ENCODE measurements around the gene GLYATL2.

The GLYATL2 gene

GRCh38 chr11:58844361-58845005 is at the start of gene GLYATL2:
GLYATL2 (minus strand) TSS chr11:58844704; CDS start chr11:58839612, 5,092 bp downstream.
- no peak for DNase-seq (ENCODE audit: extremely low spot score)
- no peak for TF ChIP-seq CTCF (IDR thresholded peaks at IDR 0.05; ENCODE audit: control extremely low read depth, extremely low read depth, low read depth, missing control alignments)
- ChIA-PET POLR2A (no interaction called here), CTCF (interaction anchor here (0.8 to 1.6 kb wide), 6 partner anchors 10 to 214 kb away, joined by 3 to 4 read pairs (median 3); no protein-coding TSS in a partner anchor)

GRCh38 chr11:58893899-58894298 is 49.4 kb upstream of the GLYATL2 start:
- ChIA-PET CTCF (no interaction called here), POLR2A (no interaction called here)
- no peak for TF ChIP-seq CTCF (IDR thresholded peaks at IDR 0.05; ENCODE audit: control extremely low read depth, extremely low read depth, low read depth, missing control alignments)

GRCh38 chr11:58888579-58888978 is 44.1 kb upstream of the GLYATL2 start:
- DNase-seq (ENCODE audit: extremely low spot score): no peak
- CTCF ChIA-PET: interaction anchor here (2.2 kb wide), 1 partner anchor 12 kb away, joined by 7 read pairs; no protein-coding TSS in a partner anchor
- POLR2A ChIA-PET: no interaction called here
- TF ChIP-seq CTCF (IDR thresholded peaks at IDR 0.05; ENCODE audit: control extremely low read depth, extremely low read depth, low read depth, missing control alignments): no peak

More at GRCh38 chr11:58893899-58894298, 49.4 kb upstream of the GLYATL2 start:
- DNase-seq (ENCODE audit: extremely low spot score): no peak

- no peak for TF ChIP-seq CTCF (IDR thresholded peaks at IDR 0.05; ENCODE audit: control extremely low read depth, extremely low read depth, low read depth, missing control alignments)
- ChIA-PET CTCF (no interaction called here), POLR2A (no interaction called here)
- DNase-seq (ENCODE audit: extremely low spot score): no peak
Observed at GRCh38 chr11:58887452-58887851, 42.9 kb upstream of the GLYATL2 start.

GRCh38 chr11:58880625-58881024 is 36.1 kb upstream of the GLYATL2 start:
- POLR2A ChIA-PET: no interaction called here
- CTCF ChIA-PET: no interaction called here

GRCh38 chr11:58880166-58880565 is 35.7 kb upstream of the GLYATL2 start:
- CTCF ChIA-PET: no interaction called here
- POLR2A ChIA-PET: no interaction called here
- TF ChIP-seq CTCF (IDR thresholded peaks at IDR 0.05; ENCODE audit: control extremely low read depth, extremely low read depth, low read depth, missing control alignments): no peak
- no peak for DNase-seq (ENCODE audit: extremely low spot score)

More at GRCh38 chr11:58880625-58881024, 36.1 kb upstream of the GLYATL2 start:
- TF ChIP-seq CTCF (IDR thresholded peaks at IDR 0.05; ENCODE audit: control extremely low read depth, extremely low read depth, low read depth, missing control alignments): no peak
- no peak for DNase-seq (ENCODE audit: extremely low spot score)
